ENCODE data around the gene SLC6A13. TPM values are rescaled to one million over a fixed set of nuclear protein-coding genes. Genes with fewer than 3 reads are reported as not detected.

The SLC6A13 gene
- total RNA-seq, 1 experiment from 2014 or later = not detected

DNA sequence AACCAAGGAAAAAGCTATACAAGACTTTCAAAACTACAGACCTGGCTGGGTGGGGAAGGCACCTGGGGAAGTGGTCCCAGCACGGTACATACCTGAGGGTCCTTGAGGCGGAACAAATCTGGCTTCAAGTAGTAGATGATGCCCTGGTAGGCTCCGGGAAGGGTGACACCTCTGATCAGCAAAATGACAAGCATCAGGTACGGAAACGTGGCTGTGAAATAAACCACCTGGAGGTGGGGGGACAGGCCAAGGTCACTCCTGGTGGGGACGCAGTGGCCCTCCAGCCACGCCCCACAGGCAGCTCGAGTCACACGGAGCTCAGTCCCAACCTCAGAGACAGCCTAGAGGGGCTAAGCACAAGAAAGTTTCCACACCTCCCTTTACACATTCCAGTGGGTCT lies 63.9 kb downstream of the SLC6A13 start:
- no TSS peak for BruUV-seq (replicated peaks)
- Histone ChIP-seq H3K27ac (no peak overlapping the region), H3K27me3 (ENCODE audit: insufficient read depth, low read depth) (peaks cover 67% of the 10 kb centered on the region), H3K79me2 (ENCODE audit: low read depth) (no peaks in the 10 kb centered on the region), H3K4me2 (no peak overlapping the region), H2AFZ (no peak overlapping the region), H3K9me2 (ENCODE audit: insufficient read depth) (no peaks in the 10 kb centered on the region), H3K4me1 (replicated peaks; ENCODE audit: insufficient read depth) (no peaks in the 10 kb centered on the region), H3K9me3 (ENCODE audit: insufficient read depth, low read depth) (no peaks in the 10 kb centered on the region), H3K4me3 (no peak overlapping the region), H4K20me1 (ENCODE audit: insufficient read depth) (no peaks in the 10 kb centered on the region), H3F3A (ENCODE audit: insufficient read depth, low read depth) (no peaks in the 10 kb centered on the region), H3K36me3 (ENCODE audit: low read depth) (no peaks in the 10 kb centered on the region)
- POLR2A ChIA-PET (ENCODE audit: unreplicated experiment) = interaction anchor here (0.6 kb wide), 1 partner anchor 16 kb away, joined by 3 read pairs; no protein-coding TSS in a partner anchor
- no peak for DNase-seq
- intact Hi-C loops (cut with micrococcal nuclease; ENCODE audit: unreplicated experiment) = no loop called here
- TF ChIP-seq EZH2 (IDR thresholded peaks at IDR 0.05; ENCODE audit: low read depth) = no peak
- TF ChIP-seq, protein P1, sequence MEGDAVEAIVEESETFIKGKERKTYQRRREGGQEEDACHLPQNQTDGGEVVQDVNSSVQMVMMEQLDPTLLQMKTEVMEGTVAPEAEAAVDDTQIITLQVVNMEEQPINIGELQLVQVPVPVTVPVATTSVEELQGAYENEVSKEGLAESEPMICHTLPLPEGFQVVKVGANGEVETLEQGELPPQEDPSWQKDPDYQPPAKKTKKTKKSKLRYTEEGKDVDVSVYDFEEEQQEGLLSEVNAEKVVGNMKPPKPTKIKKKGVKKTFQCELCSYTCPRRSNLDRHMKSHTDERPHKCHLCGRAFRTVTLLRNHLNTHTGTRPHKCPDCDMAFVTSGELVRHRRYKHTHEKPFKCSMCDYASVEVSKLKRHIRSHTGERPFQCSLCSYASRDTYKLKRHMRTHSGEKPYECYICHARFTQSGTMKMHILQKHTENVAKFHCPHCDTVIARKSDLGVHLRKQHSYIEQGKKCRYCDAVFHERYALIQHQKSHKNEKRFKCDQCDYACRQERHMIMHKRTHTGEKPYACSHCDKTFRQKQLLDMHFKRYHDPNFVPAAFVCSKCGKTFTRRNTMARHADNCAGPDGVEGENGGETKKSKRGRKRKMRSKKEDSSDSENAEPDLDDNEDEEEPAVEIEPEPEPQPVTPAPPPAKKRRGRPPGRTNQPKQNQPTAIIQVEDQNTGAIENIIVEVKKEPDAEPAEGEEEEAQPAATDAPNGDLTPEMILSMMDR (conservative IDR thresholded peaks at IDR 0.05) = no peak
- CTCF ChIA-PET = no interaction called here

DNA sequence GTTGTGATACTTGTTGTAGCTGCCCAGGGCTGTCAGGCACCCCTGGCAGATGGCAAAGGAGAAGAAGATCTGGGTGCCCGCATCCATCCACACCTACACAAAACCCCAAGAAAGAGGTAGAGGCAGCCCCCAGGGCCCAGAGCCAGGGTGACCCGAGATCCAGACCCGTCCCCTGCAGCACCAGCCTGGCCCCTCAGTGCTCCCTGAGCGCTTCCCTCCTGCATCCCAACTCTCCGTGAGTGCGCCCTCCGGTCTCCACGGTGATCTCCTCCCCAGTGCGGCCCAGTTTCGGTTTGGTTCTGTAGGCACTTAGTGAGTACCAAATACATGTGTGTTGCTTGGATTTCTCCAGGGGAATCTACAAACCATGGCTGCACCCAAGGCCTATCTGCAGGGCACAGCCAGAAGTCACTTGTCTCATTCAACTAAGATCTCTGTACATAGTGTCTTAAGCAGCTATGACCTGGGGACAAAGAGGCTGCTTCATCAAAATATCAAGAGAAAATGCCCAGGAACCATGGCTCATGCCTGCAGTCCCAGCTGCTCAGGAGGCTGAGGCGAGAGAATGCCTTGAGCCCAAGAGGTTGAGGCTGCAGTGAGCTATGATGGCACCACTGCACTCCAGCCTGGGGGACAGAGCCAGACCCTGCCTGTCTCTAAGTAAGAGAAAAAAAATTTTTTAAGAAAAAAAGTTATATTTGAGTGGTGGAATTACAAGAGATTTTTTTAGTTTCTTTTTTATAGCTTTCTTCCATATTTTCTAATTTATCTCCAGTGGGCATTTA lies 64.5 kb downstream of the SLC6A13 start:
- no peak overlapping the region for H3K27ac ChIP-seq
- H2AFZ ChIP-seq = no peak overlapping the region
- no peak overlapping the region for H3K4me3 ChIP-seq
- CTCF ChIA-PET = no interaction called here
- H4K20me1 ChIP-seq (ENCODE audit: insufficient read depth) = no peaks in the 10 kb centered on the region
- peaks cover 73% of the 10 kb centered on the region for H3K27me3 ChIP-seq (ENCODE audit: insufficient read depth, low read depth)
- BruUV-seq (replicated peaks) = no TSS peak
- no peaks in the 10 kb centered on the region for H3K36me3 ChIP-seq (ENCODE audit: low read depth)
- no peaks in the 10 kb centered on the region for H3K9me2 ChIP-seq (ENCODE audit: insufficient read depth)
- no peaks in the 10 kb centered on the region for H3K9me3 ChIP-seq (ENCODE audit: insufficient read depth, low read depth)
- intact Hi-C loops (cut with micrococcal nuclease; ENCODE audit: unreplicated experiment) = no loop called here
- no peaks in the 10 kb centered on the region for H3K4me1 ChIP-seq (replicated peaks; ENCODE audit: insufficient read depth)
- POLR2A ChIA-PET (ENCODE audit: unreplicated experiment) = interaction anchor here (0.6 kb wide), 1 partner anchor 16 kb away, joined by 3 read pairs; no protein-coding TSS in a partner anchor
- no peak overlapping the region for H3K4me2 ChIP-seq
- no peaks in the 10 kb centered on the region for H3F3A ChIP-seq (ENCODE audit: insufficient read depth, low read depth)
- no peak for TF ChIP-seq EZH2 (IDR thresholded peaks at IDR 0.05; ENCODE audit: low read depth)
- TF ChIP-seq, protein P1 (conservative IDR thresholded peaks at IDR 0.05) = no peak
- no peak for DNase-seq
- no peaks in the 10 kb centered on the region for H3K79me2 ChIP-seq (ENCODE audit: low read depth)

- TF ChIP-seq EZH2 (IDR thresholded peaks at IDR 0.05; ENCODE audit: low read depth) = no peak
- TF ChIP-seq, protein P1 (conservative IDR thresholded peaks at IDR 0.05) = no peak
- Histone ChIP-seq H3K4me3 (no peak overlapping the region), H3K36me3 (ENCODE audit: low read depth) (no peaks in the 10 kb centered on the region), H3K27ac (no peak overlapping the region), H4K20me1 (ENCODE audit: insufficient read depth) (no peaks in the 10 kb centered on the region), H3K9me2 (ENCODE audit: insufficient read depth) (no peaks in the 10 kb centered on the region), H3K27me3 (ENCODE audit: insufficient read depth, low read depth) (peaks cover 80% of the 10 kb centered on the region), H3K79me2 (ENCODE audit: low read depth) (no peaks in the 10 kb centered on the region), H3K4me2 (no peak overlapping the region), H3K4me1 (replicated peaks; ENCODE audit: insufficient read depth) (no peaks in the 10 kb centered on the region), H2AFZ (no peak overlapping the region), H3K9me3 (ENCODE audit: insufficient read depth, low read depth) (no peaks in the 10 kb centered on the region), H3F3A (ENCODE audit: insufficient read depth, low read depth) (no peaks in the 10 kb centered on the region)
- CTCF ChIA-PET = no interaction called here
- POLR2A ChIA-PET (ENCODE audit: unreplicated experiment) = no interaction called here
- intact Hi-C loops (cut with micrococcal nuclease; ENCODE audit: unreplicated experiment) = no loop called here
- DNase-seq = no peak
- BruUV-seq (replicated peaks) = no TSS peak
Observed at GRCh38 chr12:197347-197746, 65.3 kb downstream of the SLC6A13 start.

Measured in PC-9 (cell line).